ENCODE measurements around the gene ZBTB43.
"Not testable (repeated sequence)": the region's sequence is repeated elsewhere in the genome, so short reads cannot be mapped to it uniquely, and the experiment has no call there.

Gene ZBTB43, protein sequence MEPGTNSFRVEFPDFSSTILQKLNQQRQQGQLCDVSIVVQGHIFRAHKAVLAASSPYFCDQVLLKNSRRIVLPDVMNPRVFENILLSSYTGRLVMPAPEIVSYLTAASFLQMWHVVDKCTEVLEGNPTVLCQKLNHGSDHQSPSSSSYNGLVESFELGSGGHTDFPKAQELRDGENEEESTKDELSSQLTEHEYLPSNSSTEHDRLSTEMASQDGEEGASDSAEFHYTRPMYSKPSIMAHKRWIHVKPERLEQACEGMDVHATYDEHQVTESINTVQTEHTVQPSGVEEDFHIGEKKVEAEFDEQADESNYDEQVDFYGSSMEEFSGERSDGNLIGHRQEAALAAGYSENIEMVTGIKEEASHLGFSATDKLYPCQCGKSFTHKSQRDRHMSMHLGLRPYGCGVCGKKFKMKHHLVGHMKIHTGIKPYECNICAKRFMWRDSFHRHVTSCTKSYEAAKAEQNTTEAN

DNA sequence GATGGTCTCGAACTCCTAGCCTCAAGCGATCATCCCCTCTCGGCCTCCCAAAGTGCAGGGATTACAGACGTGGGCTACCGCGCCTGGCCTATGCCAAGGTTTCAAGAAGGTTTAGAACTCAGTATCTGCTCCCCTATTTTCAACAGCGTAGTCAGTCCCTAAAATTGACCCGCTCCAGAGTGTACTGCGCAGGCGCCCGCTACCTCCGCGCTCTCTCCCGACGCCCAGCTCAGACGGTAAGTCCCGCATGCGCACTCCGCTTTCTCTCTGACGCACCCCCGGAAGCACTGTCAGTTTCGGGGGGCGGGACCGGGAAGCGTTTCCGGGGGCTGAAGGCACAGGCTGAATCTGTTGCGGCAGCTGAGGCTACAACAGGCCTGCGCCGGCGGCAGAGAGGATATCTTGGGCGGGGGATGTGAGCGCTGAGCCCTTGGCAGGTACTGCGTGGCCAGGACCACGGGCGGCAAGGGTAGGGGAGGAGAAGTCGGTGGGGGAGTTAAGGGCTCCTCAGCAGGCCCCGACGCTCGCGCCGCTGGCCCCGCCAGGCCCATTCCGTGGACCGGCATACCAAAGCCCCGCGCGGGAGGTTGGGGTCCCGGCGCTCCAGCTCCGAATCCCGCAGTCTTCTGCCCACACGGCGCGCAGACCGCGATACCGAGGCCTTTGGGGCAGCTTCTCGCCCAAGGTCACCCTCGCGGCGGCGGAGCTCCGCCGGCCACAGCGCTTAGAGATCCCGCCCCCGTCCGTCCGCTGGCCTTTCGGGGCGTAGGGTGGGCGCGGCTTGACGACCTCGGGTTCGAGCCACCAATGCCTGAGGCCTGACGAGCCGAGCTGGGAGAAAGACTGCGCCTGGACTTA is at the start of gene ZBTB43:
TSS of gene ZBTB43 (plus strand) at position 345 of the 858 bp plus-strand sequence. CDS start 27,470 bp downstream, outside the sequence.
- DNase-seq, result peak; percentile 96

DNA sequence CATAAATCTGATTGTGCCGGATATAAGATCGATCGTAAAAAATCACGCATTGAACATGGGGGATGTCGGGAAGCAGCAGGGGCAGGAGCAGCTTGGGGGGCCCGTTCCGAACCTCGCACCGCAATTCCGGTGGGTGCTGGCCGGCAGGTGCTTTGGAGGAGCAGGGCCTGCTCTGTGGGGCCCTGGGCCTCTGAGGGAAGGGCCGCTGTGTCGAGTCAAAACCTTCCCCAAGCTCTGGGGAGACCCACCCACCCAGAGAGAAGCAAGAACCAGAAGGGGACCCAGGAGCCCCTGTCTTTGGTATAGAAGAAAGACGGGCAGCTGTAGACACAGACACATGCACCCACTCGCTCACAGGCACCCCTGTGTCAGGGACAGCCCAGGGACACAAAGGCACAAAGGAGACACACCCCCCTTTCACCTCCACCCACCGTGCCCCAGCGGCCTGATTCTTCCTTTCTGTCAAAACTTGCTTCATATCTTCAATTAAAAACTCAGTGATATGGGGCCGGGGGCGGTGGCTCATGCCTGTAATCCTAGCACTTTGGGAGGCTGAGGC is 49.4 kb upstream of the ZBTB43 start:
- DNase-seq, result no peak

DNA sequence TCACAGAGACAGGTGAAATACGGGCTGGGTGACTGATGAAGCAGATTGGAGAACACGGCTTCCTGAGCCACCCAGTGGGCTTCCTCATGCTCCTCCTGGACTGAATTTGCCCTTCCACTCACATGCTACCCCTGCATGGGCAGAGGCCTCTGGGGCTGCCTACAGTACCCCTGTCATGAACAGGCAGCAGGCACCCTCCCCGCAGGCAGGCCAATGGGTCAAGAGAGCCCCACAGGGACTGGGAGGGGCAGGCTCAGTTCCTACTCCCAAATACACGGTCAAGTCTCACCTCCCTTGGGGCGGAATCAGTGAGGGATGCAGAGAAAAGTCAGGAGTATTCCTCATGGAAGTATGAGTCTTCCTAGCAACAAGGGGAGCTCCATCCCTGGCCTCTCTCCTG is 48.6 kb upstream of the ZBTB43 start:
- no peak for DNase-seq

GRCh38 chr9:126756876-126757415 is 47.9 kb upstream of the ZBTB43 start:
- no peak for DNase-seq

GRCh38 chr9:126758916-126759585 is 45.8 kb upstream of the ZBTB43 start:
- no peak for DNase-seq

GRCh38 chr9:126761274-126761673 is 43.6 kb upstream of the ZBTB43 start:
- no peak for DNase-seq

DNA sequence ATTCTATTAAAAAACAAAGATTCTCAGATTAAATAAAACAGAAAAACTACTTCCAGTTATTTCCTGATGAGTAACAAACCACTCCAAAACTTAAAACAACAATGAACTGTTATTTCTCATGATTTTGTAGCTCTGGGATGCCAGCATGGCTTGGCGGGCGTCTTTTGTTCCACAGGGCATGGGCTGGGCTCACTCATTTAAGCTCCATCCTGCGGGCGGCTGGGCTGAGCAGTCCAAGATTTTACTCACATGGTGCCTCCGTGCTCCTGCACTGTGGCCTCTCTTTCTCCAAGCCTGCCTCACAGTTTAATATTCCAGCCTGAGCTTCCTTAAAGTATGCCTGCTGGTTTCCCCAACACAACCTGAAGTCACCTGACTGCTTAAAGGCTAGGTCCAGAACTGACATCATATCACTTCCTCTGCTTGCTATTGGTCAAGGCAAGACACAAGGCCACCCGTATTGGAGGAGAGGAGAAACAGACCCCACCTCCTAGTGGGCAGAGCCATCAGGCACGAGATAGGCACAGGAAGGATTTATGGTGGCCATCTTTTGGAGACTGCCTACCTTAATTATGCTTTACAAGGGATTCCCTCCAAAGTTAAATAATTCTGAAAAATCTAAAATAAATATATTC is 41.6 kb upstream of the ZBTB43 start:
- no peak for DNase-seq

- DNase-seq, result no peak
Measured at GRCh38 chr9:126773004-126773607, 31.7 kb upstream of the ZBTB43 start.

GRCh38 chr9:126775926-126776325 is 28.9 kb upstream of the ZBTB43 start:
- no peak for DNase-seq

DNA sequence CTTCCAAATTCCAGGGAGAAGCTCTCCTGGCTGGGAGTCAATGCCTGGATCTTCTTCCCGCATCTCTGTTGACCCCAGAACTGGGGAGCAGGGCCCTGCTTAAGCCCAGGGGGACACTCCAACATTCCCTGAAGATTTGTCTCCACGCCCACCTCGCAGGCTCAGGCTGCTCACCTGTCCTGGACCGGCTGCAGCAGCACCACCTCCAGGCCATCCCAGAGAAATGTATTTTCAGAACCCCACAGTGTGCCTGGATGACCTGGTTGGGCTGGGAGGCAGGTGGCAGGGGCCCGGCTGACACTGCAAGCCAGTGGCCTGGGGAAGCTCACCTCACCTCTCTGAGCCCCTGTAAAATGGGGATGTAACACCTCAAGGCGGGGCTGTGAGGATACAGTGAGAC is 27.1 kb upstream of the ZBTB43 start:
- no peak for DNase-seq

DNA sequence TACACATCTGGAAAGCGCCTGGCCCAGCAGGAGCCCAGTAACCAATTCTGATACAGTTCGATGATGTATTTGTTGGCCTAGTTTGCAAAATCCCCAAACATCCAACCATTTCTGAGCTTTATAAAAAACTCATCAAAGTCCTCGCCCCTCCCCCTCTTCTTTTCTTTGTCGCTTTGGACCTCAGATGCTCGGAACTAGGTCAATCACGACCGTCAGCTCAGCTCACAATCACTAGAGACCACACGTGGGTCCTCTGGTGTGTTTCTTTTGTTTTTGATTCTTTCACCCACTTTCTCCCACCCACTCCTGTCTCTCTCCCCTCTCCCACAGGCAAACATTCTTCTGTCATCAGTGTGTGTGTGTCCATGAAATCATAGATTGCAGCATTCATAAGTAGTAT is 26.7 kb upstream of the ZBTB43 start:
- no peak for DNase-seq

GRCh38 chr9:126778696-126779095 is 26.1 kb upstream of the ZBTB43 start:
- DNase-seq, result not testable (repeated sequence)

GRCh38 chr9:126781186-126782052 is 23.4 kb upstream of the ZBTB43 start:
- peak; percentile 68 for DNase-seq

GRCh38 chr9:126782053-126782388 is 22.8 kb upstream of the ZBTB43 start:
- DNase-seq, result no peak

DNA sequence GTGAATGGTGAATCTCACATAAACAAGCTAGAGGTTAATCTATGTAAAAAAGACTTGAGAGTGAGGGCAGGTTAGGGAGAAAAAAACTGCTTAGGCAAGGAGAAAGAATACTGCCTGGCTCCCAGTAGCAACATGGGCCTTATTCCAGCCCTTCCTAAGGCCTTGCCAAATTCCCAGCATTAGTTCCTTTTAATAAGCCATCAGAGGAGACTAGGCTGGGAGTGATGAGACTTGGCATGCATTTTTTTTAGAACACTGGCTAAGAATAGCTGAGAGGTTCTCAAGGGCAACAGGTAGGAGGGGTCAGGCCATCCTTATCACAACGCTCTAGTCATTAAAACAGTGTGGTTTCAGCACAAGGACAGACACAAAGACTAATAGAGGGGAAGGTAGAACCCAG is 20.9 kb upstream of the ZBTB43 start:
- DNase-seq, result no peak

- no peak for DNase-seq
Measured at GRCh38 chr9:126784401-126784800, 20.4 kb upstream of the ZBTB43 start.

- DNase-seq, result not testable (repeated sequence)
Measured at GRCh38 chr9:126784841-126785240, 20.0 kb upstream of the ZBTB43 start.

- no peak for DNase-seq
Measured at GRCh38 chr9:126788046-126788445, 16.8 kb upstream of the ZBTB43 start.

- DNase-seq, result peak; percentile 20
Measured at GRCh38 chr9:126788634-126789349, 16.0 kb upstream of the ZBTB43 start.

- no peak for DNase-seq
Measured at GRCh38 chr9:126790561-126790960, 14.3 kb upstream of the ZBTB43 start.
